ENCODE results near the gene FANCI.

FANCI gene

DNA sequence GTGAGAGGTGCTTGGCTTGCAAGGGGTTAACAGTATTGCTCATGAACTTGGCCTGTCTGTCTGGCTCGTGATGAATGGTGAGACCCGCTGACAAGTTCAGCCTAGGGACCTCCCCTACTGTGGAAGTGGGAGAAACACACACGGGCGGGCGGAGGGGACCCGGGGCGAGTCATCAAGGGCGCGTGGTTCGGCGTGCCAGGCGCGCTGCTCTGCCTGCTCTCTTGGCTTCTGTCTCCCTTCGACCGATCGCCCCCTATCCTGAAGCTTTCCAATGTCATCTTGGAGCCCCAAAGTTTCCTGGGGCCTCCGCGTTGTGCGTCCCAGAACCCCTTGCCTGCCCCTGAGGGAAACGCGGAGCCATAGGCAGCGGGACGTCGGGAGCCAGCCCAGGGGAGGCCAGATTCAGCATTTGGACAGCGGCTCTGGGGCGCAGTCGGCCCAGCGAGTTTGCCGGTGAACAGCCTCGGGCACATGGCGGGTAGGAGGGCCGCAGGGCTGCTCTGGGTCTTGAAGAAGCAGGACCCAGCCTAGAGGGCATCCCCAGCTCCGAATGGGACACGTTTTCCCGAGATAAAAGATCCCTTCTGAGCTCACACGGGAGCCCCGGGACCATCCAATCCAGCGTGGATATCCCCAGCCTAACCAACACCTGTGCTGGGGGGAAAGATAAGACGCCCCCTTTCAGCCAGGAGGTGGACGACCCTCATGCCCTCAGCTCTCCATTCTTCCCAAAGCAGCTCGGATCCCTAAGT, 117.8 kb downstream of the FANCI start:
- DNase-seq (ENCODE audit: low read depth, low spot score), result peak; percentile 13

GRCh38 chr15:89362203-89363101, 118.7 kb downstream of the FANCI start:
- DNase-seq (ENCODE audit: low read depth, low spot score), result no peak

GRCh38 chr15:89363133-89363532, 119.4 kb downstream of the FANCI start:
- no peak for DNase-seq (ENCODE audit: low read depth, low spot score)

DNA sequence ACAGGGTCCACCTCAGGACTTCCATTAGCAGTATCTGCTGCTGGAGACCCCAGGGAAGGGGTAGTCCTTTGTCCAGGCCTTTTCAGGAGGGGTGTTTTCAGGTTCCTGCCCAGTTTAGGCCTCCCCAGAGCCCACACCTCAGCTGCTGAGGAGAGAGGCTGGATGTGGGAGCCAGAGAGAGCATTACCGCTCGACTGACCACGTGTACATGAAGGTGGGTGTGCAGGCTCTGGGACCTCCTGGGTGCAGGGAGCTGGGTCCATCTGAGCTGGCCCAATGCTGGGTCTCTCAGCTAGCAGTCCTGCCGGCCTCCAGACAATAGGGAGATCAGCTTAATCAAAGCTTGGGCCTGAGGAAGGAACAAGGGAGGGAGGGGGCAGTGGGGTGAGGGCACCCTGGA, 120.0 kb downstream of the FANCI start:
- DNase-seq (ENCODE audit: low read depth, low spot score), result no peak

DNA sequence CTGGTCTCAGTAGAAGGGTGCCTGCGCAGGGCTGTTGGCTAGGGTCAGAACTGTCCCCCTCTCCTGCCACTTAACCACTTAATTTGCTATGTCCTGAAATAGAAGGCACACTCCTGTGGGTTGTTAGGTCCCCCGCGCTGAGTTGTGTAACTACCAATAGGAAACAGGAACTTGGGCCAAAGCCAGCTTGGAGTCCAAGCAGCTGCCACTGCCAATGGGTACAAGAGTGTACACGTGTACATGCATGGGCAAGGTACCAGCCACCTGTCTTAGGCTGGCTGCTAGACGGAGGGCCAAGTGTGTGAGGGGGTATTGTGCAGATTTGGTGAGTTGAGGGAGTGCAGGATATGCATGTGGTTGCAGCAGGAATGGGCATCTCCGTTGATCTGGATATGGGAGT, 120.6 kb downstream of the FANCI start:
- no peak for DNase-seq (ENCODE audit: low read depth, low spot score)

GRCh38 chr15:89364741-89365450, 121.1 kb downstream of the FANCI start:
- DNase-seq (ENCODE audit: low read depth, low spot score), result no peak

- no peak for DNase-seq (ENCODE audit: low read depth, low spot score)
These were observed 121.8 kb downstream of the FANCI start for GRCh38 chr15:89365462-89366065.
